DMS 273 (cell line): ENCODE results near the gene ARHGAP23.
"Not testable (repeated sequence)": the region's sequence is repeated elsewhere in the genome, so short reads cannot be mapped to it uniquely, and the experiment has no call there.

ENCODE experiments used
- DNase-seq: peaks from one replicate; lab custom pipeline; 2025; ENCODE audit not compliant: unreplicated experiment; lab: John Stamatoyannopoulos, UW

ARHGAP23 gene

GRCh38 chr17:38420518-38420917, 7.7 kb upstream of the ARHGAP23 start:
- DNase-seq, result no peak

- peak; percentile 36 for DNase-seq
Observed at GRCh38 chr17:38421171-38421841, 7.0 kb upstream of the ARHGAP23 start.

GRCh38 chr17:38421871-38422827, 6.1 kb upstream of the ARHGAP23 start:
- DNase-seq, result peak; percentile 72

- no peak for DNase-seq
Observed at GRCh38 chr17:38424297-38424972, 3.8 kb upstream of the ARHGAP23 start.

- no peak for DNase-seq
Observed at GRCh38 chr17:38425031-38425430, 3.2 kb upstream of the ARHGAP23 start.

- no peak for DNase-seq
Observed at GRCh38 chr17:38425744-38426143, 2.5 kb upstream of the ARHGAP23 start.

DNA sequence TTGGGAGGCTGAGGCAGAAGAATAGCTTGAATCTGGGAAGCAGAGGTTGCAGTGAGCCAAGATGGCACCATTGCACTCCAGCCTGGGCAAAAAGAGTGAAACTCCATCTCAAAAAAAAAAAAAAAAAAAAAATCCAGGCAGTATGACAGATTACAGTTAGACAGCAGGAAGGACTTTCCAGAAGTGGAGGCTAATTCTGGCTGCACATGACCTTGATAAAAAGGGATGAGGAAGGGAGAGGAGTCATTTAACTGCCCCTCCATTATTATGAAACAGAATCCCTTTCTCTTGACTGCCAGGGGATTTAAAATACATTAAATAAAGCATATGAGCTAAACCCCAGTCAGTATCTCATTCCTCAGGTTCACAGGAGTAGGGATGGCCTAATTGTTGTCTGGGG, 1.8 kb upstream of the ARHGAP23 start:
- no peak for DNase-seq

DNA sequence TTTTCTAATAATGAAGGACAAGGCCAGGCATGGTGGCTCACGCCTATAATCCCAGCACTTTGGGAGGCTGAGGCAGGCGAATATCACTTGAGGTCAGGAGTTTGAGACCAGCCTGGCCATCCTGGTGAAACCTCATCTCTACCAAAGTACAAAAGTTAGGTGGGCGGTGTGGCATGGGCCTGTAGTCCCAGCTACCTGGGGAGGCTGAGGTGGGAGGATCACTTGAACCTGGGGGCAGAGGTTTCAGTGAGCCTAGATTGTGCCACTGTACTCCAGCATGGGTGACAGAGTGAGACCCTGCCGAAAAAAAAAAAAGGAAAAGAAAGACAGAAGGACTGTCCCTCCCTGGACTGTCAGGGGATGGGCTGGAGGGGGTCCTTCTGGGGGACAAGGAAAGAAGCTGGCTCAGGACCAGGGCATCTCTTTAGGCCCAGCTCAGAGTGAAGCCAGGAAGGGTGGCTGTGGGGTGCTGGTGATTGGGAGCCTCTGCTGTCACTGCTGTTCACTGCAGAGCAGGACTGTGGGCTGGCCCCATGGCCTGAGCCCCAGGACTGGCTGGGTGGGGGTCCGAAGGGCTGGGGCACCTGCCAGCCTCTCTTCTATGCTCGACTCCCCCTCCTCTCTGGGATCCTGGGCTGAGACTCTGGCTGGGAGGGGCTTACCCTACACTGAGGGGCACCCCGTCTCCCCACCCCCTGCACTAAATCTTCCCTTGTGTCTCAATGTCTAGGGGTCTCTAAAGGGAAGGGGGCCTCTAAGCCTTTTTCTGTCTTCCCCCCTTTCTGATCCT, 909 bp upstream of the ARHGAP23 start:
- no peak for DNase-seq

DNA sequence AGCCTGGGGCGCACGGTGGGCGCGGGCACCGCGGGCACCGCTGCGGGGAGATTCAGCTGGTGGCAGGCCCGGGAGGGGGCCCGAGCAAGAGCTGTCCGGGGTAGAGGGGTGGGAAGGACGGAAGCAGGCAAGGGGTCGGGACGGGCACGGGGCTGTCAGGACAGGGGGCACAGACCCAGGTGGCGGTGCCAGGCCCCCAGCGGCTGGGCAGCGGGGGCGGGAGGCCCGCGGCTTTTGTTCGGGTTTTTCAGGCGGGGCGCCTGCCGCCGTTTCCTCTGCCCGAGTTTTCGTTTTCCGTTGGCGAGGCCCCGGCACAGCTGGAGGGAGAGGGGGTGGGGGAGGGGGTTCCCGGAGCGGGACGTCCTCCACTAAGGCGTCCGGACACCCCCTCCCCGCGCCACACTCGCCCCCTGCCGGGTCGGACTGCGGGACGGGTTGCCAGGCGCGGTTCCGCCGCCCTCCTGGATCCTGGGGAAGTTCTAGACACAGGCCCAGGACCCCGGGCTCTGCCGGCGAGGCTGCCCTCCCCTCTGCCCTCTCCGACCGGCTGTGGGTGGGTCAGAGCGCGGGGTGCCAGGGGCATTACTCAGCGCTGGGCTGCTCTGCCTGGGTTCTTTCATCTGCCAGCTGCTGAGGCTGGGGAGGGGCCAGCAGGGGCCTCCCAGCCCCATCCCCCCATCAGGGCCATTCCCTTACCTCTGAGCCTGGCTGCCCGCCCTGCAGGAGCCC, 543 bp downstream of the ARHGAP23 start:
- peak; percentile 81 for DNase-seq

DNA sequence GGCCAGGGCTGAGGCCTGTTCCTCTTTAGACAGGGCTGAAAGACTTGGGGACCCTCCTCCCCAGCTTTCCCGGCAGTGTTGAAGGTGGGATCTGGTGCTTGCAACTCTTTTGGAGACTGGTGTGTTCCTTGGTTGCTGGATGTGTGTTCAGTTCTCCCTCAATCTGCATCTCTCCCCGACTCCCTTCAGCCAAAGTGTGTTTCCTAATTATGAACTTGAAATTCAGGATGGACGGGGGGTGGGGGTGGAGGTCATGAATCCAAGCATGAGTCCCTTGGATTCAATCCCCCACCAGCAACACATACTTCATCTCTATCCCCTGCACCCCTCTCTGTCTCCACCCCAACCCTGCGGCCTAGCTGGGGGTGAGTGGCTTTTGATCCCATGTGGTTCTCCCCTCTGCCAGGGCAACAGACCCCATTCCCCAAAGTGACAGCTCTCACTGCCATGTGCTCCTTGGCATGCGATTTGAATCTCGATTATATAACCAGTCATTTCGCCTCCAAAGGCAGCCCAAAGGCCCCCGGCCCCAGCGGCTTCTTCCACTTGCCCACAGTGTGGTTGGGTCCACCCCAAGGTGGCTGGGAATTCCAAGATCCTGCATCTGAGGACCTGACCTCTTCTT, 1.3 kb downstream of the ARHGAP23 start:
- DNase-seq, result no peak

GRCh38 chr17:38430316-38430715, 2.1 kb downstream of the ARHGAP23 start:
- DNase-seq, result no peak

GRCh38 chr17:38430822-38431221, 2.6 kb downstream of the ARHGAP23 start:
- DNase-seq, result no peak

DNA sequence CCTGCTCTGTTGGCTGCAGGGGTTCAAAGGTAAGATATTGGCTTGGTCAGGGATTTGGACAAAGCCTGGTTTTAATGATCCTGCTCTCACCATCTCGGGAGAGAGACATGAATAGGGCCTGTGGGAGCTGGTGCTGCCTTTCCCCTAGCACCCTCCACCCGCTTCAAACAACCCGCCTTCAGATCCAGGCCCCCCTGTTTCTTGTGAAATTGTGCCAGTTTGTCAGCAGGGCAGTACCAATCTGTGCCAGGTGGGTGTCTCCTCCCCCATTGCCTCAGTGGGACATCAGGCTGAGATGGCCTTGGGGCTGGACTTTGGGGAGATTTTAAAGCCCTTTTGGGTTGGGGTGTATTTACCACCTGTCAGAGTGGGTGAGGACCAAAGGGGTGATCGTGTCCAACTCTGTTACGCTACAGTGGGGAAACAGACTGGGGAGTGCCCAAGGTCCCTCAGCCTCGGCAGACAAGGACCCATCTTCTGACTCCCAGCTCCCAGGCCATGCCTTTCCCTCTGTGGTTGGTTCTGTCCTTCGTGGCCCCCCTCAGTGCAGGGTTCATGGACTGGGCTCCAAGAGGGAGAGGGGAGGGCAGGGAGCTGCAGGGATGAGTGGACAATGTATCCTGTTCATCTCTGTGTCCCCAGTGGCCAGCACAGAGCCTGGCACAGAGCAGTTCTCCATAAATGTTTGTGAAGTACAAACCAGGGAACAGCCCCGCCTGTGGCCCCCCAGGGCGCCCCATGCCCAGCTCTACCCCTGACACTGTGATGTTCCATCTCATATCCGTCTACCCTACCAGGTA, 3.3 kb downstream of the ARHGAP23 start:
- DNase-seq, result no peak

- no peak for DNase-seq
Observed at GRCh38 chr17:38434178-38434665, 6.0 kb downstream of the ARHGAP23 start.

- no peak for DNase-seq
Observed at GRCh38 chr17:38435795-38436194, 7.5 kb downstream of the ARHGAP23 start.

DNA sequence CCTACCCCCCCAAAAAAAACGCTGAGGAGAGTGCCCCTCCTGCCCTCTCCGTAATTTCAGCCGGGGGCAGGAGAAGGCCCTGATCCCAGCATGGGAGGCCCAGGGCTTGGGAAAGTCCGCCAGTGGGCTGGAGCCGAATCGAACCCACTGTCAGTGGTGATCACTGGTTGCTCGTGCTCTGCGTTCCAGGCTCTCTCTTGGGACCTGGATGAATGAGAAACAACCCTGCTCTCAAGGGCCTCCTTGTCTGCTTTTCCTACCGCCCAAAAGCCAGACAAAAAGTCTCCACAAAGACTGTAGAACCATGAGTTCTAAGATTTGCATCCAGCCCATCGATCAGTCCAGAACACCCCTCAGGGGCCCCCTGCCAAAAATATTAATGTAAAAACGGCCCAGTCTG, 8.1 kb downstream of the ARHGAP23 start:
- DNase-seq, result no peak

DNA sequence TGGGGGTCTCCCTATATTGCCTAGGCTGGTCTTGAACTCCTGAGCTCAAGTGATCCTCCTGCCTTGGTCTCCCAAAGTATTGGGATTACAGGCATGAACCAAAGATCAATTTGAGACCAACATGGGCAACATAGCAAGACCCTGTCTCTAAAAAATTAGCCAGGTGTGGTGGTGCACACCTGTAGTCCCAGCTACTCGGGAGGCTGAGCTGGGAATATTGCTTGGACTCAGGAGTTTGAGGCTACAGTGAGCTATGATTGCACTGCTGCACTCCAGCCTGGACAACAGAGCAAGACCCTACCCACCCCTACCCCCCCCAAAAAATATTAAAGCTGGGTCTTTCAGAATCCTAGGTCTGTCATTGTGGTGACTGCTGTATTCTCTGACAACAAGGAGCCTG, 9.0 kb downstream of the ARHGAP23 start:
- not testable (repeated sequence) for DNase-seq

GRCh38 chr17:38439436-38439835, 11.2 kb downstream of the ARHGAP23 start:
- DNase-seq, result no peak
